Right atrium auricular region (tissue), 2 donors: ENCODE data around the gene SLC2A11. TPM values are rescaled to one million over a fixed set of nuclear protein-coding genes. Genes with fewer than 3 reads are reported as not detected.

Experiments
- DNase-seq: peaks from one replicate; pipeline ENCODE4 v3.0.0-alpha.2; 2019; ENCODE audit warnings: low spot score
- H3K27ac ChIP-seq, 2 donors: fragments of 200-600 bp; sonication (generic); 1 replicate in 1 of 2; 2 replicates in 1 of 2; pipeline ENCODE4 v1.5.1; 2016 to 2019
- H3K27me3 ChIP-seq, 2 donors: fragments of 200-600 bp; sonication (generic); one replicate each; pipeline versions ENCODE4 v1.5.1 to v1.6.0; 2017 to 2019
- H3K36me3 ChIP-seq: fragments of 200-600 bp; sonication (generic); one replicate; pipeline ENCODE4 v1.5.1; 2016
- H3K4me1 ChIP-seq, 2 donors: fragments of 200-600 bp; sonication (generic); one replicate each; pipeline versions ENCODE4 v1.5.1 to v1.6.0; 2017 to 2019
- H3K4me3 ChIP-seq, 2 donors: fragments of 200-600 bp; sonication (generic); 1 replicate in 1 of 2; 2 replicates in 1 of 2; pipeline ENCODE4 v1.5.1; 2017 to 2019; ENCODE audit warnings: mild to moderate bottlenecking in 1 of 2, moderate library complexity in 1 of 2
- H3K9me3 ChIP-seq, 2 donors: fragments of 200-600 bp; sonication (generic); one replicate each; pipeline ENCODE4 v1.5.1; 2019
- CTCF ChIP-seq, 2 donors: fragments of 200-600 bp; sonication (generic); IDR thresholded peaks; one replicate each; pipeline ENCODE4 v1.5.1; 2019; ENCODE audit warnings: antibody characterized with exemption in 2 of 2
- total RNA-seq, 2 donors: library from RNA; depleted of rRNA; stranded (reverse); fragments of >200 nt; gene quantifications; one replicate each; pipeline ENCODE4 v1.1.0, GENCODE V29; 2016

The SLC2A11 gene
- total RNA-seq, 2 donors from 2014 or later, result 10.6 to 15.5 TPM

GRCh38 chr22:23894710-23895598 lies 37.3 kb downstream of the SLC2A11 start:
- peaks cover 15% of the 10 kb centered on the region for H3K36me3 ChIP-seq
- peak; percentile 76 for DNase-seq
- peaks cover 0 to 31% of the 10 kb centered on the region in 2 donors for H3K4me1 ChIP-seq
- no peaks in the 10 kb centered on the region for H3K27me3 ChIP-seq
- peak overlapping the region; percentile 90 to 94 for H3K27ac ChIP-seq
- no peaks in the 10 kb centered on the region for H3K9me3 ChIP-seq
- TF ChIP-seq CTCF (IDR thresholded peaks at IDR 0.05), result no peak
- H3K4me3 ChIP-seq, result peak overlapping the region; percentile 59 to 73

- peaks cover 0 to 31% of the 10 kb centered on the region in 2 donors for H3K4me1 ChIP-seq
- DNase-seq, result no peak
- H3K4me3 ChIP-seq, result peak overlapping the region; percentile 59 to 73
- H3K36me3 ChIP-seq, result peaks cover 15% of the 10 kb centered on the region
- no peak for TF ChIP-seq CTCF (IDR thresholded peaks at IDR 0.05)
- H3K9me3 ChIP-seq, result no peaks in the 10 kb centered on the region
- peak overlapping the region; percentile 90 to 94 for H3K27ac ChIP-seq
- no peaks in the 10 kb centered on the region for H3K27me3 ChIP-seq
Measured at GRCh38 chr22:23895599-23896144, 38.0 kb downstream of the SLC2A11 start.

- Histone ChIP-seq H3K27ac (no peak overlapping the region), H3K4me3 (no peak overlapping the region), H3K36me3 (peaks cover 15% of the 10 kb centered on the region), H3K27me3 (no peaks in the 10 kb centered on the region), H3K9me3 (no peaks in the 10 kb centered on the region), H3K4me1 (peaks cover 0 to 31% of the 10 kb centered on the region in 2 donors)
- no peak for TF ChIP-seq CTCF (IDR thresholded peaks at IDR 0.05)
- DNase-seq, result no peak
Measured at GRCh38 chr22:23896166-23896522, 38.5 kb downstream of the SLC2A11 start.

DNA sequence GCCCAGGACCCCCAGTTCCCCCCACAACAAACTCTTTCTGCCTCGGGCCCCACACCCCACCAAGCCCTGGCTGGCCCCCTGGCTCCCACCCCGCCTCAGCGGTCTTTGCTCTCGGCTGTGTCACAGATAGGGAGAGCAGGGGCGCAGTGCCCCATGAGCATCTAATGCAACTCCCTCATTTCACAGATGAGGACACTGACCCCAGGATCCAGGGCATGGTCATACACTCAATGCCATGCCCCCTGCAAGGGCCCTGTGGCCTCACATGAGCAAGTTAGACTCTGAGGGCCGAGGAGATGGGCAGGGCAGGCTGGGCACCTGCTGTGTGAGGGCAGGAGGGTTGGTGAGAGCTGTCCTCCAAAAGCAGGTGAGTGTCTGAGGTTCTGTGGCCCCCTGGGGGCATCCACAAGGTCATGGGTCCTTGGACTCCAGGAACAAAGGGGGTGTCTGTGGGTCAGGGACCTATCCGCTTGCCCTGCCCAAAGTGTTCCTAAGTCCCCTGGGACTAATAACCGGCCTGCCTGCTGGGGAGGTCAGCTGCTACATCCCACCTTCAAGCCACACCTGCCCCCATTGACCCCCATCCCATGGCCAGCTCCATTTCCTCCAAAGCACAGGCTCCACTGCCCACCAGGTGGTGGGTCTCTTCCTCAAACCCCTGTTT lies 39.0 kb downstream of the SLC2A11 start:
- no peak overlapping the region for H3K4me3 ChIP-seq
- H3K27me3 ChIP-seq, result no peaks in the 10 kb centered on the region
- no peak for DNase-seq
- peaks cover 0 to 31% of the 10 kb centered on the region in 2 donors for H3K4me1 ChIP-seq
- H3K27ac ChIP-seq, result no peak overlapping the region
- TF ChIP-seq CTCF (IDR thresholded peaks at IDR 0.05), result no peak
- H3K9me3 ChIP-seq, result no peaks in the 10 kb centered on the region
- H3K36me3 ChIP-seq, result peaks cover 15% of the 10 kb centered on the region

- no peak overlapping the region for H3K27ac ChIP-seq
Measured at GRCh38 chr22:23897320-23897719, 39.6 kb downstream of the SLC2A11 start.

More at GRCh38 chr22:23897320-23897719, 39.6 kb downstream of the SLC2A11 start:
- Histone ChIP-seq H3K27me3 (no peaks in the 10 kb centered on the region), H3K36me3 (peaks cover 15% of the 10 kb centered on the region), H3K4me1 (peaks cover 0 to 31% of the 10 kb centered on the region in 2 donors), H3K9me3 (no peaks in the 10 kb centered on the region), H3K4me3 (no peak overlapping the region)
- DNase-seq, result no peak
- TF ChIP-seq CTCF (IDR thresholded peaks at IDR 0.05), result no peak
